GM18508 (cell line): ENCODE data around the gene TXNRD2.
"Not testable (repeated sequence)": the region's sequence is repeated elsewhere in the genome, so short reads cannot be mapped to it uniquely, and the experiment has no call there.

Source experiments
- ATAC-seq: cut with Tn5 transposase; IDR thresholded peaks from one replicate; pipeline ENCODE4 v1.9.1; 2021; ENCODE audit warnings: moderate number of reproducible peaks; ENCODE audit not compliant: insufficient read depth, unreplicated experiment

TXNRD2 gene

GRCh38 chr22:19958083-19959042 lies 16.7 kb upstream of the TXNRD2 start:
- no peak for ATAC-seq

DNA sequence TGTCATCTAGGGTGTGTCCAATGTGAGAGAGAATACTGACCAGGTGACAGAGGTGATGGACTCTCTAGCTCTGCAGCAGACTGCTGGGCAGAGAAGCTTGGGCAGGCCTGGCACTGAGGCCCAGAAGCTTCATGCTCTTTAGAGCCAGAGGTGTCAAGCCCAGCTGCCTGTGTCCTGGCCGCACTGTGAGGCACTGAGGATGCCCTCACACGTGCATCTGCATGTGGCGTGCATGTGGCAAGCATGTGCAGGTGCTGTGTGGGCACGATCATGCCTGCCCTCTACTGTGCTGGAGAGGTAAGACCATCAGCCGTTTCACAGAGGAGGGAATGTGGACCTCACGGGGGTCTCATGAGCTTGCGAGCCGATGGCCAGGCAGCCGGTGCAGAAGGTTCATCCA lies 15.8 kb upstream of the TXNRD2 start:
- ATAC-seq: no peak

DNA sequence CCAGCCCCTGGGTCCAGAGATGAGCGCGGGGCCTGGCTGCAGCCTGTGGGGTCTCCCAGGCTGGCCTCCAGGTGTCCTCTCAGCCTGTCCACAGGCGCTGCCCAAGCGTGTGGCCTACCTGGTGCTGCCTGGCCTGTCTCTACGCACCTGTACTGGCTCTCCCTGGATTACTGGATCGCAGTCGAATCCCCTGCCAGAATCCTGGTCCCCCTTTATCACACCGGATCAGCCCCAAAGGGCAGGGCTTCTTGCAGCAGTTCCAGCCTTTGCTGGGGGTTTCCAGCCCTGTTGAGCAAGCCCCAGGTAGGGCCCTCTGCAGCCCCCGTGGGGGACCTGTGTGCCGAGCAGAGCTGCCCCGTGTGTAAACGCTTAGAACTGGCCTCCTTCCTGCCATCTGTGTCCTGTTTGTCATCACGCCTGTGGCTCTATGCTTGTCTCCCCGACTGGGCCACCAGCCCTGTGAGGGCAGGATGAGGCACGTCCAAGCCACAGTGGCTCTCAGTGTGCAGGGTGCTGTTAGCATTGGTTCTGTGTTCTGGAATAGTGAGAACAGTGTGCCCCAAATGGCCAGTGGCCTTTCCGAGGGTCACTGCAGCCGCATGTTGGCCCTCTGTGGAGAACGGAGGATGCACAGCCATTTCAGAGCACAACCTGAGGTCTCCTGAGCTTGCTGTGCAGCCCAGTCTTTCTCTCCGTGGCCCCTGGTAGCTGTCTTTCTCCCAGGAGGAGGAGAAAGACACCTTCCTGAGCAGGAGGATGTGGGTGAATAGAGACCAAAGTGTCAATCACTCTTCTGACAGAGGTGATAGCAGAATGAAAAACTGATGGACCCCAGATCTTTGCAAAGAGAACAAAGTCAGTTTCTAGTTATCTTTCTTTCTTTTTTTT lies 13.9 kb upstream of the TXNRD2 start:
- ATAC-seq: no peak

- ATAC-seq: no peak
Measured at GRCh38 chr22:19951346-19951745, 9.7 kb upstream of the TXNRD2 start.

DNA sequence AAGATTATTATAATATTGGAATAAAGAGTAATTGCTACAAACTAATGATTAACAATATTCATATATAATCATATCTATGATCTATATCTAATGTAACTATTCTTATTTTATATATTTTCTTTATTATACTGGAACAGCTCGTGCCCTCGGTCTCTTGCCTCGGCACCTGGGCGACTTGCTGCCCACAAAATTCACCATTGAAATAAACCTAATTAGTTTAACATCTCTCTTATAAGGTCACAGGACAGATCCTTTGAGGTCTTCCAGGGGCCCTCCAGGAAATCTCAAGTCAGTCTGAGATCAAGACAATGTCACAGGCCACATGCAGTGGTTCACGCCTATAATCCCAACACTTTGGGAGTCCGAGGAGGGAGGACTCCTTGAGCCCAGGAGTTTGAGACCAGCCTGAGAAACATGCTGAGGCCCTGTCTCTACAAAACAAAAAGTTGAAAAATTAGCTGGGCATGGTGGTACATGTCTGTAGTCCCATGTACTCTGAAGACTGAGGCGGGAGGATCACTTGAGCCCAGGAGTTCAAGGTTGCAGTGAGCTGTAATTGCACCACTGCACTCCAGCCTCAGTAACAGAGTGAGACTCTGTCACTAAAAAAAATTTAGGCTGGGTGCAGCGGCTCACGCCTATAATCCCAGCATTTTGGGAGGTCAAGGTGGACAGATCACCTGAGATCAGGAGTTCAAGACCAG lies 6.6 kb upstream of the TXNRD2 start:
- ATAC-seq: no peak

DNA sequence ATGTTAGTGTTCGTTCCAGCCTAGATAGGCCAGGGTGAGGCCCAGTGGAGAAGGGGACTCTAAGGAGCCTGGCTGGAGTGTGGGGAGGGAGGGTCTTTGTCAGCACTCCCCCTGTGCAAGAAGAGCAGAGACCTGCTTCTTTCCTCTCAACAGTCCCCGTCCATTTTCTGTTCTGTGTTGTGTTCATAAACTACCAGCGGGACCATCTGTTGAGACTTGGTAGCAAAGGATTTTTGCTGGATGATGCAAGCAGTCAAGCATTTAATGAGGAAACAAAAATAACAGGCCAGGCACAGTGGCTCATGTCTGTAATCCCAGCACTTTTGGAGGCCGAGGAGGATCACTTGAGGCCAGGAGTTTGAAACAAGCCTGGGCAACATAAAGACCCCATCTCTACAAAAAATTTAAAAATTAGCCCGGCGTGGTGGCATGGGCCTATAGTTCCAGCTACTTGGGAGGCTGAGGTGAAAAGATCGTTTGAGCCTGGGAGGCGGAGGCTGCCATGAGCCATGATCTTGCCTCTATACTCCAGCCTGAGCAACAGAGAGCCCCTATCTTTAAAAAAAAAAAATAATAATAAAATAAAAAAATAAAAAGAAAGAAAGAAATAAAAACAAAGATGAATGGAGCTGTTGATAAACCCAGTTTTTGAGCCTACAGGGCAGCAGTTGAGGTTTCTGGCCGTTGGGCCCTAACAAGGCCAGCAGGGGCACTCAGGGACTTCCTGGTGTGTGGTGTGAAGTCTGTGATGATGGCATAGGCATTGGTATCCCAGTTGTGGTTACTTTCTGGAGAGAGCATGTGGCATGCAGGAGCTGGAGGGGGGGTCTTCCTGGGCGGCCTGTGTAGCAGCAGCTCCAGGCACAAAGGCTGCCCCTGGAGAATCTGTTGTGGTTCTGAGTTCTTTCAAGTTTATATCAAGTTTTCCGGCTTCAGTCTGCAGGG lies 1.7 kb upstream of the TXNRD2 start:
- no peak for ATAC-seq

DNA sequence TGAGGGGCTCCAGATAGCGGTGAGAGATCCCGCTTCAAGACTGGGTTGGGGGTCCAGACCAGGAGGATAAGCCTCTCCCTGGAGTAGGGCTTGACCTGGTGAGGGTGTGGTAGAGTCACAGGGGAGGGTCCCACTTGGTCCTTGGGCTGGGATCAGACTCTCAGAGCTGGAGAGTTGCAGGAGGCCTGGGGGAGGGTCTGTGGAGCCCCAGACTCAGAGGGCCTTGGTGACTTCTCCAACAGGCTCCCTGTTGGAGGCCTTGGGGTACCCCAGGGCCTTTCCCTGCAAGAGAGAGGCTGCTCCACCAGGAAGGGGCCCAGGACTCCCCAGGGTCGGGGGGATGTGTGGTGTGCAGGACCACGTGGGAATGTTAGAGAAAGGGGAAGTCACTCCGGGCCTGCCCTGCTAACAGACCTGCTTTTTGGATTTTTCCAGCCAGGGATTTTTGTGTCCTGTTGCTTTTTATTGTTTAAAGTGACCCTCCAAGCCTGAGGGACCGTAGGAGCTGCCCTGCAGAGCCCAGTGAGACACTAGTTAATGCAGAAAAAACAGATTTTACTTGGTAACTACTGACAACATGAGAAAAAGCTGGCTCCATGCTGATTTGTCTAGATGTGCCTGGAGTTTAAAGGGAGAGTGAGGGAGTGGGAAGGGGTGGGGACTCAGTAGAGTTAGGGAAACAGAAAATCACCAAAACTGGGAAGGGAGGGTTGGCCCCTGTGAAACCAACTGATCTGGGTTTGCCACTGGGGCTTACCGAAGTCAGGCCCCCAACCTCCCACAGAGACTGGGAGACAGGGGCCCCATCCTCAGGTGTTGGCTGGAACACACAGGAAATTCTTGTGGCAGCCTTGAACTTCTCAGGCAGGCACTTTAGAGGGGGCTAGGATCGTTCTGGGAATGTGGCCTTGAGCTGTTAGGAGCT lies 801 bp upstream of the TXNRD2 start:
- ATAC-seq: no peak

- ATAC-seq: no peak
Measured at GRCh38 chr22:19940536-19941364, 868 bp downstream of the TXNRD2 start.

GRCh38 chr22:19937616-19938473 lies 3.8 kb downstream of the TXNRD2 start:
- no peak for ATAC-seq

DNA sequence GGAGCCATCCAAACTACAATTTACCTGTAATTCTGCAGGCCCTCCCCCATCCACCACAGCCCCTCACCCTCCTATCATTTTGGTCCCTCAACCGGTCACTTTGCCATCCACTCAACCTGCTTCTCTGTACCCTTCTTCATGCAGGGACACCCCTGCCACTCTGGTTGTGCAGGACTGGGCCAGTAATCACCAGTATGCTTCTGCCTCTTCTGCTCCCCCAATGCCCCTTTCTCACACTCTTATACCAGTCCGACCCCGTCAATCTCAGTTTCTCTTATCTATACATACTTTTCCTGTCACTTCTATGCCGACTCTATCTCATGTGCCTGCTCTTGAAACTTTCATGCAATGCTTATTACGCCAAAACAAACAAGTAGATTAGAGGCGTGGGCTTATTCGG lies 5.1 kb downstream of the TXNRD2 start:
- ATAC-seq: no peak

- not testable (repeated sequence) for ATAC-seq
Measured at GRCh38 chr22:19935123-19935718, 6.4 kb downstream of the TXNRD2 start.

DNA sequence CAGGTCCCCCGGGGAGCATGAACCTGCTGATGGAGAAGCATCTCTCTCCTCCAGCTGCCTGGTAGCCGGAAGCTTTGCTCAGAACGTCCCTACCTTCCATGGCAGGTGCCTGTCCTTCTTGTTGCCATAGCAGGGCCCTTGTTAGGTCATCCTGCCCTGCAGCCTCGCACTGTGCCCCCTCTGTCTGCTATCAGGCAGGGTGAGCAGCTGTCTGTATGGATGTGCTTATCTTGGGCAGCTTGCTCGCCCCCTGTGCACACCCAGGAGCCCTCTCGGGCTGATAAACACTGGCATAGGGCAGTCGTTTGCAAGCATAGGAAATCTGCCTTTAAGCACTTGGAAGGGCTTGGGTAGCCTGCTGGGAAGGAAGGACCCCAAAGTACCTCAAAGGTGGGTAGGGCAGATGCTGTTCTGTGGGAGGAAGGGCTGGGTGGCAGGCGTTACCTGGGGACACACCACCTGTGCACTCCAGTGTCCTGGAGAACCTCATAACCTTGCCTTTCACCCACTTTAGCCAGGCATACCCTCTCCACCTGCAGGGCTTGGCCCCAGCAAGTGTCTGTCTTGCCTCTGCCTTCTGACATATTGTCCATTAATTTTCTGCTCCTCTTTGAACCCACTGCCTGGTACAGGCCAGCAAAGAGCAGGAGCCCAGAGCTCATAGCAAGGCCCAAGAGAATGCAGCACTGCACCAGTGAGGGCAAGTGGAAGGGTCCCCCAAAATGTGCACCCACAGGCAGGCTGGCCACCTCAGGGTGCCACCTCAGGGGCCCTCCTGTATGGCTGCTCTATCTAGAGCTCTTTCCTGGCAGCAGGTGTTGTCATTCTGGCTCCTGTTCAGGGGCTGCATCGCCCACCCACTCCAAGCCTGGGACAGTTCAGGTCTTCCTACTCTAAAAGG lies 8.0 kb downstream of the TXNRD2 start:
- ATAC-seq: no peak

DNA sequence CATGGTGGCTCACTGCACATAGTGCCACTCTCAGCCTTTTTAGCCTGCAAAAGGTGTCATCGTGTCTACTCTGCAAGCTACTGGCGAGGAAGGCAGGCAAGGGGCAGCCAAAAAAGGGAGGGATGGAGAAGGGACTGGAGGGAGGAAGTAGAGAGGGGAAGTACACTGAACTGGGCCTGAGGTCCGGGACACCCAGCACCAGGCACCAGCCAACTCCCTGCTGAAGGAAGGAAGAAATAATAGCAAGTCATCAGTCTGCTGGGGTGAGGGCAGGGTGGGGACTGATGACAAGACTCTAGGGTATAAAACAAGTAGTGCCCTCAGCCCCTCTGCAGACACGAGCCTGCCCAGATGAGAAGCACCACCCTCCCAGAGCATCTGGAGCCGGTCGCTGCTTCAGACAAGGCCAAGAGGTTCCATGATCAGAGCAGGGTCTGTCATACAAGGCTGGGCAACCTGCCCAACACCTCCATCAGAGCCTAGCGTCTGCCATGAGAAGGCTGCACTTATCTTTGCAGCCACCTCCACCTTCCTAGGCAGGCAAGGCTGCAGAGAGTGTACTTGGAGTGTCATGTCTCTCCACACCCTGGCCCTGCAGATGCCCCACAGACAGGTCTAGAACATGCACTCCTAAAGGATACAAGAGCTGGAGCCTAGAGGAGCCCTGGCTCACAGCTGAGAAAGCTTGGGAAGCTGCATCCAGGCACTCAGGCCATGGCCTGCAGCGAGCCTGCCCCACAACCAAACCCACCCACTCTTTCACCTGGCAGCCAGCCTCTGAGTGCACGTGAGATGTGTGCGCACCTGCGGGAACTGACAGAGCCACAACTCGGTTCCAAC lies 9.0 kb downstream of the TXNRD2 start:
- no peak for ATAC-seq

DNA sequence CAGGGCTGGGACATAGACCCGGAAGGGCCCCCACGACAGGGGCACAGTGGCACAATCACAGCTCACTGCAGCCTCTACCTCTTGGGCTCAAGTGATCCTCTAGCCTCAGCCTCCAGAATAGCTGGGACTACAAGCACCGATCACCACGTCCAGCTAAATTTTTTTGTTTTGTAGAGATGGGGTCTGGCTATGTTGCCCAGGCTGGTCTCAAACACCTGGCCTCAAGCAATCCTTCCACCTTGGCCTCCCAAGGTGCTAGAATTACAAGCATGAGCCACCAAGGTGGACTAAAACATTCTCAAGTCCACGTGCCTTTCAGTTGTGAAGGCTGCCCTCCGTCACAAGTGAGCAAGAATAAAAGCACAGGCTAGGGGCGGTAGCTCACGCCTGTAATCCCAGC lies 10.1 kb downstream of the TXNRD2 start:
- ATAC-seq: no peak
